GM12878 (cell line): ENCODE measurements around the gene ARFIP1.

Experiments used
- CTCF ChIP-seq, 3 experiments: IDR thresholded peaks in 2 of 3; conservative IDR thresholded peaks in 1 of 3; 2 replicates each; pipeline ENCODE4 v1.5.1; 2011; ENCODE audit warnings: low read depth in 3 of 3, low read length in 3 of 3, mild to moderate bottlenecking in 3 of 3, control low read depth in 2 of 3, moderate library complexity in 2 of 3, inconsistent platforms in 1 of 3, mixed read lengths in 1 of 3; ENCODE audit not compliant: control insufficient read depth in 2 of 3, insufficient read depth in 1 of 3; ENCODE audit errors: extremely low read depth in 1 of 3
- EP300 ChIP-seq, 2 experiments: fragments of 150-350 bp in 1 of 2; IDR thresholded peaks; 2 replicates each; pipeline ENCODE4 v1.6.1; 2011 to 2012; ENCODE audit warnings: low read depth in 2 of 2, low read length in 2 of 2, borderline replicate concordance in 1 of 2, improper control_type of control experiment in 1 of 2, inconsistent platforms in 1 of 2; ENCODE audit not compliant: control insufficient read depth in 1 of 2
- IRF3 ChIP-seq: fragments of 450-650 bp; IDR thresholded peaks from 2 replicates; pipeline ENCODE4 v1.6.1; 2014; ENCODE audit warnings: mild to moderate bottlenecking
- MLLT1 ChIP-seq: fragments of 450-650 bp; IDR thresholded peaks from 2 replicates; pipeline ENCODE4 v1.6.1; 2016; ENCODE audit warnings: mild to moderate bottlenecking
- MXI1 ChIP-seq: fragments of 150-350 bp; IDR thresholded peaks from 2 replicates; pipeline ENCODE4 v1.6.1; 2011; ENCODE audit warnings: low read depth, mild to moderate bottlenecking, inconsistent platforms, low read length, improper control_type of control experiment
- NFYA ChIP-seq: IDR thresholded peaks from 2 replicates; pipeline ENCODE4 v1.6.1; 2011; ENCODE audit warnings: low read depth, mild to moderate bottlenecking, low read length, improper control_type of control experiment, borderline replicate concordance
- NR2C1 ChIP-seq: fragments of 450-650 bp; IDR thresholded peaks from 2 replicates; pipeline ENCODE4 v1.6.1; 2017; ENCODE audit warnings: antibody characterized with exemption, mild to moderate bottlenecking, moderate library complexity
- RBBP5 ChIP-seq: fragments of 200-600 bp; sonication (generic); conservative IDR thresholded peaks from 2 replicates; pipeline ENCODE4 v1.6.1; 2016
- REST ChIP-seq: IDR thresholded peaks from 2 replicates; pipeline ENCODE4 v1.6.1; 2012; ENCODE audit warnings: mild to moderate bottlenecking, low read depth, low read length
- SMARCA5 ChIP-seq: fragments of 450-650 bp; IDR thresholded peaks from 2 replicates; pipeline ENCODE4 v1.6.1; 2017; ENCODE audit warnings: mild to moderate bottlenecking
- SUZ12 ChIP-seq: fragments of 200-600 bp; sonication (generic); IDR thresholded peaks from one replicate; pipeline ENCODE4 v1.6.1; 2018; ENCODE audit warnings: antibody characterized with exemption, mild to moderate bottlenecking; ENCODE audit not compliant: unreplicated experiment
- TBL1XR1 ChIP-seq: IDR thresholded peaks from 2 replicates; pipeline ENCODE4 v1.6.1; 2012; ENCODE audit warnings: low read depth, low read length, improper control_type of control experiment
- USF2 ChIP-seq: IDR thresholded peaks from 2 replicates; pipeline ENCODE4 v1.6.1; 2011; ENCODE audit warnings: low read depth, low read length, improper control_type of control experiment, borderline replicate concordance
- YY1 ChIP-seq: IDR thresholded peaks from 2 replicates; pipeline ENCODE4 v1.6.1; 2011; ENCODE audit warnings: low read depth, mild to moderate bottlenecking, low read length

GRCh38 chr4:152805071-152805650, 25.4 kb downstream of the ARFIP1 start:
- no peak for TF ChIP-seq CTCF (IDR thresholded peaks at IDR 0.05 in 2 of 3, conservative IDR thresholded peaks at IDR 0.05 in 1 of 3; ENCODE audit: control insufficient read depth in 2 of 3, extremely low read depth in 1 of 3, insufficient read depth in 1 of 3, low read depth in 3 of 3, low read length in 3 of 3)
- TF ChIP-seq USF2 = no peak
- TF ChIP-seq RBBP5 = no peak
- no peak for TF ChIP-seq SUZ12
- TF ChIP-seq YY1 = no peak
- TF ChIP-seq NFYA = no peak
- TF ChIP-seq SMARCA5 = no peak
- TF ChIP-seq TBL1XR1 = no peak
- no peak for TF ChIP-seq REST
- TF ChIP-seq MLLT1 = no peak
- TF ChIP-seq IRF3 = no peak
- TF ChIP-seq MXI1 = no peak
- TF ChIP-seq NR2C1 = no peak
- TF ChIP-seq EP300 (IDR thresholded peaks at IDR 0.05; ENCODE audit: borderline replicate concordance in 1 of 2, control insufficient read depth in 1 of 2, low read depth in 2 of 2, low read length in 2 of 2) = no peak
